ENCODE measurements around the gene FOXJ1. TPM values are rescaled to one million over a fixed set of nuclear protein-coding genes. Genes with fewer than 3 reads are reported as not detected.

The FOXJ1 gene
- total and polyA plus RNA-seq, 2 of the 8 experiments (the other 6 are each of a cell fraction or from before 2014, with no cell fraction given) = 4.7 to 5.4 TPM

DNA sequence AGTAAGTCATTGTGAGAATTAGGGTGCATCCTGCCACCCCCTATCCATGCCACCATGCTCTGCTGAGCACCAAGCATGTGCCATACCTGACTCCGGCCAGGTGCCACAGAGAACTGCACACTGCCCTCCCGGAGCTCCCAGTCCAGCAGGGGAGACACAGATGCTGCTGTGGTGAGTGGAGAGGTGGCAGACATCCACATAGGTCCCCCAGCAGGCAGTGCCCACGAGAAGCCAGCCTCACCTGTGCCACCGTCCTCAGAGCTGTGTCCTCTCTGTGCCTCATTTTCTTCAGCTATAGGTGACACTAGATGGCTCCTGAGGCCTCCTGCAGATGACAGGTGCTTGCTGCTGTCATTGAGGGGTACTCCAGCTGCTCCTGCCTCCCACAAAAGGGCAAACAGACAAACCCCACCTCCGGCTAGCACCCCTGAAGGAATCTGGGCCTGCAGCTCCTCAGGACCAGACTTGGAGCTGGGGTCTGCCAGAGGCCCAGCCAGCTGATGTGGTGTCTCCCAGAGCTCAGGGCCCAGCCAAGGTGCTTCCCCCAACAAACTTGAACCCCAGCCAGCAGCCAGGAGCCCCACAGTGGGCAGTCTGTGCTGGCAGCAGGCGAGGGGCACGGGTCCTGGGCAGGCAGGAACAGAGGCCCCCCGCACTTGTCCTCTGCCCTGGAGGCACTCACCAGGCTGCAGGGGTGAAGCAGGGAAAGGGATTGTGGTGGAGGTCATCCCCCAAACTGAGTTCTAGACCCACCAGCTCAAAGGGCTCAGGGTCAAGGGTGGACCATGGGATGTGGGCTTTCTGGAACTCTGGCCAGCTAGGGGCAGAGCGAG lies 17.1 kb downstream of the FOXJ1 start:
- H3K4ac ChIP-seq (replicated peaks; ENCODE audit: insufficient read length, low read depth, low read length) = no peak overlapping the region
- no peak overlapping the region for H3K56ac ChIP-seq (replicated peaks; ENCODE audit: insufficient read length, low read depth, low read length)
- peak overlapping the region; percentile 29; the same call in 1 of the 2 replicates for H2BK15ac ChIP-seq (ENCODE audit: low read length)
- DNase-seq (ENCODE audit: low read depth in 1 of 2, low spot score in 2 of 2) (no peak), FAIRE-seq (no peak)
- no peak overlapping the region for H3K14ac ChIP-seq (ENCODE audit: insufficient read length)
- H3K23ac ChIP-seq (ENCODE audit: insufficient read length) = no peak overlapping the region
- H3K27me3 ChIP-seq (replicated peaks in 1 of 4; ENCODE audit: control insufficient read depth in 3 of 4, extremely low read depth in 1 of 4, insufficient read depth in 3 of 4, low read length in 3 of 4) = peaks cover 0 to 13% (median 7%) of the 10 kb centered on the region in 4 experiments; a peak in 4 of 7 replicates
- peak overlapping the region; percentile 4; the same call in 1 of the 2 replicates for H2BK20ac ChIP-seq (ENCODE audit: low read length)
- no peaks in the 10 kb centered on the region for H3K79me1 ChIP-seq (ENCODE audit: low read depth, low read length)
- no peaks in the 10 kb centered on the region for H4K20me1 ChIP-seq (replicated peaks in 1 of 2; ENCODE audit: control insufficient read depth in 1 of 2, insufficient read depth in 2 of 2, low read length in 2 of 2)
- peaks cover 2% of the 10 kb centered on the region; the same call in 1 of the 2 replicates for H3K23me2 ChIP-seq (ENCODE audit: low read depth, low read length)
- ChIA-PET CTCF (ENCODE audit: partially characterized antibody) (interaction anchor here (0.7 to 41.5 kb wide), 21 partner anchors 10 to 389 kb away, joined by 3 to 778 read pairs (median 5); partner anchors contain the start of genes FOXJ1, UBALD2 and ZACN), POLR2A (ENCODE audit: partially characterized antibody) (interaction anchor here (0.5 to 5.4 kb wide), 9 partner anchors 11 to 1490 kb away, joined by 3 to 70 read pairs (median 4); partner anchors contain the start of gene FOXJ1)
- no peak overlapping the region for H3K4me2 ChIP-seq (ENCODE audit: insufficient read depth in 1 of 2, low read depth in 2 of 2, low read length in 2 of 2)
- H2BK12ac ChIP-seq (ENCODE audit: low read depth, low read length) = 0 out of 2 replicates have a peak overlapping the region, but pooled peaks have one; percentile 11
- no peak overlapping the region for H4K91ac ChIP-seq (replicated peaks; ENCODE audit: insufficient read length, low read length)
- H3K27ac ChIP-seq (ENCODE audit: low read depth, low read length) = no peak overlapping the region
- no peak overlapping the region for H2BK5ac ChIP-seq (ENCODE audit: low read depth, low read length)
- H2AK5ac ChIP-seq (ENCODE audit: low read depth, low read length) = no peak overlapping the region
- peaks cover 7 to 32% (median 19%) of the 10 kb centered on the region in 4 experiments for H3K4me1 ChIP-seq (replicated peaks in 1 of 4; ENCODE audit: control insufficient read depth in 3 of 4, insufficient read depth in 4 of 4, low read length in 3 of 4)
- WGBS, 2 experiments (ENCODE audit: extremely low coverage in 1 of 2, insufficient coverage in 1 of 2, insufficient read length in 1 of 2, insufficient replicate concordance in 2 of 2, low coverage in 1 of 2, low lambda C conversion rate in 2 of 2, missing lambda C conversion rate in 1 of 2) = 75% methylated on average over 9 of the region's 9 CpGs; no CpG with 5 or more reads in 1 of the 2 experiments
- no peak overlapping the region; the same call in 1 of the 2 replicates for H3K18ac ChIP-seq (ENCODE audit: extremely low read depth, low read length)
- no peak overlapping the region for H2BK120ac ChIP-seq (replicated peaks; ENCODE audit: low read depth, low read length)
- no peak overlapping the region for H3K9ac ChIP-seq (replicated peaks in 1 of 4; ENCODE audit: extremely low read depth in 1 of 4, low read depth in 3 of 4, low read length in 3 of 4)
- no peaks in the 10 kb centered on the region for H3K36me3 ChIP-seq (ENCODE audit: control insufficient read depth in 2 of 4, insufficient read depth in 4 of 4, low read length in 3 of 4)
- H4K5ac ChIP-seq (ENCODE audit: insufficient read length, low read depth, low read length) = no peak overlapping the region
- no peak overlapping the region for H3K4me3 ChIP-seq (ENCODE audit: extremely low read depth in 1 of 4, insufficient read depth in 2 of 4, low read depth in 3 of 4, low read length in 4 of 4)
- H3K9me3 ChIP-seq (ENCODE audit: insufficient read depth in 2 of 2, low read depth in 1 of 2, low read length in 1 of 2) = no peaks in the 10 kb centered on the region
- H4K8ac ChIP-seq (ENCODE audit: extremely low read depth, insufficient read depth, low read length) = no peak overlapping the region
- no peaks in the 10 kb centered on the region for H3K79me2 ChIP-seq (ENCODE audit: control insufficient read depth in 1 of 2, insufficient read depth in 2 of 2, low read length in 2 of 2)
- H2AFZ ChIP-seq (ENCODE audit: low read length) = no peak overlapping the region
- TF ChIP-seq NANOG (IDR thresholded peaks at IDR 0.05; ENCODE audit: insufficient read depth, low read depth, low read length, poor library complexity, severe bottlenecking) (no peak), SAP30 (IDR thresholded peaks at IDR 0.05; ENCODE audit: insufficient read depth, insufficient replicate concordance, low read length) (no peak), TEAD4 (IDR thresholded peaks at IDR 0.05; ENCODE audit: low read depth, low read length) (no peak), GABPA (IDR thresholded peaks at IDR 0.05; ENCODE audit: borderline replicate concordance, insufficient read depth, low read length) (no peak), SIRT6 (IDR thresholded peaks at IDR 0.05; ENCODE audit: low read length) (no peak), TCF12 (IDR thresholded peaks at IDR 0.05; ENCODE audit: low read depth, low read length) (no peak), CTCF (IDR thresholded peaks at IDR 0.05; ENCODE audit: control extremely low read depth in 1 of 3, insufficient read depth in 1 of 3, low read depth in 1 of 3, low read length in 3 of 3) (no peak), CBX8 (IDR thresholded peaks at IDR 0.05; ENCODE audit: borderline replicate concordance, low read depth, low read length) (no peak)

Data from H1 (cell line).